Activated CD4-positive, alpha-beta T cell treated with anti-CD3 and anti-CD28 coated beads for 36 hours (primary cell): ENCODE data around the gene LENG9. TPM values are rescaled to one million over a fixed set of nuclear protein-coding genes. Genes with fewer than 3 reads are reported as not detected.

Source experiments
- ATAC-seq: fragments of 200-7000 bp; cut with Tn5 transposase; one replicate; pipeline ENCODE4 v1.10.0; 2021; ENCODE audit warnings: mild to moderate bottlenecking, moderate library complexity
- CTCF ChIA-PET: fragments of 350-600 bp; sonication (Branson Sonifier 250); formaldehyde crosslinking; loops from one replicate; lab custom pipeline; 2021; ENCODE audit warnings: antibody characterized with exemption; lab: Charles Lee
- POLR2A ChIA-PET: fragments of 350-600 bp; sonication (Branson Sonifier 250); formaldehyde crosslinking; loops from one replicate; lab custom pipeline; 2021; ENCODE audit warnings: antibody characterized with exemption, inconsistent platforms; lab: Charles Lee
- DNase-seq: peaks from one replicate; pipeline ENCODE4 v3.0.0-alpha.2; 2020
- H3K27ac Mint-ChIP-seq: one replicate; pipeline ENCODE4 v1.8.0; 2021; ENCODE audit warnings: mixed read lengths
- H3K27me3 Mint-ChIP-seq: one replicate; pipeline ENCODE4 v1.8.0; 2021; ENCODE audit warnings: mixed read lengths
- H3K36me3 Mint-ChIP-seq: one replicate; pipeline ENCODE4 v1.8.0; 2021; ENCODE audit warnings: low read depth, mixed read lengths
- H3K4me1 Mint-ChIP-seq: one replicate; pipeline ENCODE4 v1.8.0; 2021; ENCODE audit warnings: mixed read lengths
- H3K4me3 Mint-ChIP-seq: one replicate; pipeline ENCODE4 v1.8.0; 2021; ENCODE audit warnings: mild to moderate bottlenecking, moderate library complexity, mixed read lengths
- H3K9me3 Mint-ChIP-seq: one replicate; pipeline ENCODE4 v1.8.0; 2021; ENCODE audit warnings: low read depth, mixed read lengths
- intact Hi-C, 2 experiments: fragments of 100-400 bp; cut with DNase I in 1 of 2; cut with micrococcal nuclease in 1 of 2; formaldehyde crosslinking; loops; one replicate each; pipeline versions ENCODE4 v1.14.2 to v1.15.1; 2022 to 2024; cut with DNase I, micrococcal nuclease
- total RNA-seq, 2 experiments: library from RNA; stranded (reverse); gene quantifications; one replicate each; pipeline ENCODE4 v1.2.3, GENCODE V29; 2021

The LENG9 gene
- total RNA-seq, 2 experiments from 2014 or later = 5.0 to 5.1 TPM

- intact Hi-C loops = no loop called here
- CTCF ChIA-PET = no interaction called here
- no peaks in the 10 kb centered on the region for H3K27me3 Mint-ChIP-seq
- DNase-seq (no peak), ATAC-seq (no peak)
- POLR2A ChIA-PET = no interaction called here
- no peaks in the 10 kb centered on the region for H3K9me3 Mint-ChIP-seq
- no peak overlapping the region for H3K4me3 Mint-ChIP-seq
- H3K4me1 Mint-ChIP-seq = peaks cover 14% of the 10 kb centered on the region
- H3K27ac Mint-ChIP-seq = no peak overlapping the region
- H3K36me3 Mint-ChIP-seq = peaks cover 11% of the 10 kb centered on the region
These were observed 27.5 kb downstream of the LENG9 start for GRCh38 chr19:54436031-54436523.

GRCh38 chr19:54435551-54436016 is 28.0 kb downstream of the LENG9 start:
- Mint-ChIP-seq H3K4me1 (peaks cover 14% of the 10 kb centered on the region), H3K9me3 (no peaks in the 10 kb centered on the region), H3K36me3 (peaks cover 8% of the 10 kb centered on the region), H3K4me3 (no peak overlapping the region), H3K27ac (no peak overlapping the region), H3K27me3 (no peaks in the 10 kb centered on the region)
- ATAC-seq (no peak), DNase-seq (no peak)
- intact Hi-C loops = no loop called here
- POLR2A ChIA-PET = no interaction called here
- CTCF ChIA-PET = no interaction called here

- Mint-ChIP-seq H3K4me1 (peaks cover 14% of the 10 kb centered on the region), H3K4me3 (no peak overlapping the region), H3K27ac (peak overlapping the region; percentile 47), H3K36me3 (peaks cover 8% of the 10 kb centered on the region), H3K27me3 (no peaks in the 10 kb centered on the region), H3K9me3 (no peaks in the 10 kb centered on the region)
- ChIA-PET CTCF (no interaction called here), POLR2A (no interaction called here)
- no peak for ATAC-seq
- DNase-seq = no peak
- intact Hi-C loops = no loop called here
These were observed 28.7 kb downstream of the LENG9 start for GRCh38 chr19:54434873-54435214.

- no peaks in the 10 kb centered on the region for H3K9me3 Mint-ChIP-seq
- H3K27me3 Mint-ChIP-seq = peaks cover 2% of the 10 kb centered on the region
- peaks cover 7% of the 10 kb centered on the region for H3K36me3 Mint-ChIP-seq
- peaks cover 15% of the 10 kb centered on the region for H3K4me1 Mint-ChIP-seq
- ChIA-PET CTCF (interaction anchor here (1.0 kb wide), 1 partner anchor 9 kb away, joined by 3 read pairs; no protein-coding TSS in a partner anchor), POLR2A (no interaction called here)
- no peak overlapping the region for H3K27ac Mint-ChIP-seq
- ATAC-seq = no peak
- intact Hi-C loops = no loop called here
- no peak for DNase-seq
- no peak overlapping the region for H3K4me3 Mint-ChIP-seq
These were observed 29.3 kb downstream of the LENG9 start for GRCh38 chr19:54434112-54434872.

GRCh38 chr19:54433697-54434096 is 29.9 kb downstream of the LENG9 start:
- Mint-ChIP-seq H3K9me3 (no peaks in the 10 kb centered on the region), H3K36me3 (peaks cover 4% of the 10 kb centered on the region), H3K27ac (no peak overlapping the region), H3K4me1 (peaks cover 12% of the 10 kb centered on the region), H3K4me3 (no peak overlapping the region), H3K27me3 (peaks cover 7% of the 10 kb centered on the region)
- DNase-seq (no peak), ATAC-seq (no peak)
- ChIA-PET POLR2A (no interaction called here), CTCF (interaction anchor here (1.0 kb wide), 1 partner anchor 9 kb away, joined by 3 read pairs; no protein-coding TSS in a partner anchor)
- intact Hi-C loops = no loop called here

- Mint-ChIP-seq H3K36me3 (no peaks in the 10 kb centered on the region), H3K27me3 (peaks cover 9% of the 10 kb centered on the region), H3K4me1 (peaks cover 10% of the 10 kb centered on the region), H3K27ac (no peak overlapping the region), H3K4me3 (no peak overlapping the region), H3K9me3 (no peaks in the 10 kb centered on the region)
- no peak for ATAC-seq
- ChIA-PET POLR2A (no interaction called here), CTCF (no interaction called here)
- intact Hi-C loops = no loop called here
- no peak for DNase-seq
These were observed 31.3 kb downstream of the LENG9 start for GRCh38 chr19:54432144-54432738.

GRCh38 chr19:54431255-54431838 is 32.2 kb downstream of the LENG9 start:
- CTCF ChIA-PET = interaction anchor here (0.7 kb wide), 1 partner anchor 10 kb away, joined by 3 read pairs; no protein-coding TSS in a partner anchor
- POLR2A ChIA-PET = interaction anchor here (0.6 kb wide), 1 partner anchor 17 kb away, joined by 4 read pairs; the partner anchor contains the start of gene LENG8
- peaks cover 10% of the 10 kb centered on the region for H3K4me1 Mint-ChIP-seq
- H3K27me3 Mint-ChIP-seq = peaks cover 12% of the 10 kb centered on the region
- intact Hi-C loops = loop anchor here in 1 of 2 experiments (1.0 kb wide), 1 partner anchor 32 kb away; the partner anchor contains the start of gene LENG9
- no peak for DNase-seq
- H3K4me3 Mint-ChIP-seq = no peak overlapping the region
- no peak overlapping the region for H3K27ac Mint-ChIP-seq
- no peak for ATAC-seq
- H3K36me3 Mint-ChIP-seq = no peaks in the 10 kb centered on the region
- no peaks in the 10 kb centered on the region for H3K9me3 Mint-ChIP-seq

GRCh38 chr19:54430306-54431254 is 33.0 kb downstream of the LENG9 start:
- peak; percentile 73 for DNase-seq
- ATAC-seq = peak; percentile 77
- Mint-ChIP-seq H3K27ac (no peak overlapping the region), H3K4me1 (peaks cover 10% of the 10 kb centered on the region), H3K4me3 (no peak overlapping the region), H3K36me3 (no peaks in the 10 kb centered on the region), H3K9me3 (no peaks in the 10 kb centered on the region), H3K27me3 (peaks cover 16% of the 10 kb centered on the region)
- CTCF ChIA-PET = interaction anchor here (0.7 kb wide), 1 partner anchor 9 kb away, joined by 3 read pairs; no protein-coding TSS in a partner anchor
- POLR2A ChIA-PET = interaction anchor here (0.6 kb wide), 1 partner anchor 18 kb away, joined by 4 read pairs; the partner anchor contains the start of gene LENG8
- intact Hi-C loops = loop anchor here in 1 of 2 experiments (1.0 kb wide), 1 partner anchor 33 kb away; the partner anchor contains the start of gene LENG9

- intact Hi-C loops = no loop called here
- no peak for ATAC-seq
- CTCF ChIA-PET = interaction anchor here (0.6 to 1.5 kb wide), 3 partner anchors 19 to 533 kb away, joined by 3 to 4 read pairs (median 3); partner anchors contain the start of gene LENG8
- no peak overlapping the region for H3K4me3 Mint-ChIP-seq
- H3K36me3 Mint-ChIP-seq = no peaks in the 10 kb centered on the region
- POLR2A ChIA-PET = no interaction called here
- no peaks in the 10 kb centered on the region for H3K9me3 Mint-ChIP-seq
- peaks cover 20% of the 10 kb centered on the region for H3K27me3 Mint-ChIP-seq
- H3K27ac Mint-ChIP-seq = no peak overlapping the region
- DNase-seq = no peak
- peaks cover 4% of the 10 kb centered on the region for H3K4me1 Mint-ChIP-seq
These were observed 33.9 kb downstream of the LENG9 start for GRCh38 chr19:54429545-54430227.

GRCh38 chr19:54429176-54429495 is 34.4 kb downstream of the LENG9 start:
- ChIA-PET CTCF (interaction anchor here (0.6 to 1.5 kb wide), 3 partner anchors 20 to 532 kb away, joined by 3 to 4 read pairs (median 3); partner anchors contain the start of gene LENG8), POLR2A (no interaction called here)
- peaks cover 24% of the 10 kb centered on the region for H3K27me3 Mint-ChIP-seq
- ATAC-seq (no peak), DNase-seq (no peak)
- no peak overlapping the region for H3K4me3 Mint-ChIP-seq
- no peaks in the 10 kb centered on the region for H3K9me3 Mint-ChIP-seq
- peaks cover 3% of the 10 kb centered on the region for H3K4me1 Mint-ChIP-seq
- no peak overlapping the region for H3K27ac Mint-ChIP-seq
- intact Hi-C loops = no loop called here
- no peaks in the 10 kb centered on the region for H3K36me3 Mint-ChIP-seq
